DMS53 treated with DMSO at 0.1 percent for 48 hours (cell line): ENCODE data around the gene TUT4.
A peak's percentile ranks its signal among the peaks of the same experiment; 100 is the strongest.

Experiments used
- DNase-seq: peaks from one replicate; lab custom pipeline; 2025; ENCODE audit not compliant: unreplicated experiment; lab: John Stamatoyannopoulos, UW

TUT4 gene

GRCh38 chr1:52576074-52576473 is 23.2 kb upstream of the TUT4 start:
- DNase-seq, result no peak

- DNase-seq, result no peak
These were observed 21.7 kb upstream of the TUT4 start for GRCh38 chr1:52574594-52574993.

GRCh38 chr1:52572387-52572786 is 19.5 kb upstream of the TUT4 start:
- DNase-seq, result no peak

GRCh38 chr1:52571783-52572182 is 18.9 kb upstream of the TUT4 start:
- no peak for DNase-seq

- DNase-seq, result no peak
These were observed 16.7 kb upstream of the TUT4 start for GRCh38 chr1:52569449-52570210.

GRCh38 chr1:52567943-52568342 is 15.1 kb upstream of the TUT4 start:
- no peak for DNase-seq

- no peak for DNase-seq
These were observed 9.9 kb upstream of the TUT4 start for GRCh38 chr1:52562766-52563165.

GRCh38 chr1:52559875-52560274 is 7.0 kb upstream of the TUT4 start:
- DNase-seq, result no peak

- DNase-seq, result peak; percentile 56
These were observed 6.0 kb upstream of the TUT4 start for GRCh38 chr1:52558941-52559340.

- no peak for DNase-seq
These were observed 3.9 kb upstream of the TUT4 start for GRCh38 chr1:52556641-52557360.

- no peak for DNase-seq
These were observed 1.9 kb upstream of the TUT4 start for GRCh38 chr1:52554756-52555155.

GRCh38 chr1:52554267-52554640 is 1.4 kb upstream of the TUT4 start:
- no peak for DNase-seq

GRCh38 chr1:52553362-52554266 is 722 bp upstream of the TUT4 start:
- peak; percentile 80 for DNase-seq

GRCh38 chr1:52552236-52552504 is 722 bp downstream of the TUT4 start:
- peak; percentile 69 for DNase-seq

- no peak for DNase-seq
These were observed 1.2 kb downstream of the TUT4 start for GRCh38 chr1:52551507-52552235.

- DNase-seq, result no peak
These were observed 2.4 kb downstream of the TUT4 start for GRCh38 chr1:52550447-52550846.

- no peak for DNase-seq
These were observed 3.6 kb downstream of the TUT4 start for GRCh38 chr1:52549267-52549666.

- DNase-seq, result no peak
These were observed 6.0 kb downstream of the TUT4 start for GRCh38 chr1:52546852-52547251.

GRCh38 chr1:52544665-52545525 is 8.0 kb downstream of the TUT4 start:
- no peak for DNase-seq

GRCh38 chr1:52542085-52542688 is 10.7 kb downstream of the TUT4 start:
- no peak for DNase-seq
